GM18867 (cell line): ENCODE measurements around the gene CALM1.

Source experiments
- ATAC-seq: cut with Tn5 transposase; IDR thresholded peaks from one replicate; pipeline ENCODE4 v1.9.1; 2021; ENCODE audit warnings: mild to moderate bottlenecking, moderate library complexity; ENCODE audit not compliant: unreplicated experiment

The CALM1 gene

GRCh38 chr14:90440592-90440991 is 43.8 kb downstream of the CALM1 start:
- no peak for ATAC-seq

- no peak for ATAC-seq
Measured at GRCh38 chr14:90442388-90442787, 45.6 kb downstream of the CALM1 start.

- no peak for ATAC-seq
Measured at GRCh38 chr14:90443161-90444076, 46.6 kb downstream of the CALM1 start.

GRCh38 chr14:90444077-90444696 is 47.4 kb downstream of the CALM1 start:
- no peak for ATAC-seq

- ATAC-seq, result no peak
Measured at GRCh38 chr14:90445011-90445410, 48.2 kb downstream of the CALM1 start.

- no peak for ATAC-seq
Measured at GRCh38 chr14:90446405-90446804, 49.6 kb downstream of the CALM1 start.

GRCh38 chr14:90447720-90448497 is 51.1 kb downstream of the CALM1 start:
- no peak for ATAC-seq

GRCh38 chr14:90449411-90449810 is 52.6 kb downstream of the CALM1 start:
- ATAC-seq, result no peak

- no peak for ATAC-seq
Measured at GRCh38 chr14:90450151-90450550, 53.3 kb downstream of the CALM1 start.

- ATAC-seq, result no peak
Measured at GRCh38 chr14:90450667-90451066, 53.8 kb downstream of the CALM1 start.

- ATAC-seq, result no peak
Measured at GRCh38 chr14:90451443-90451842, 54.6 kb downstream of the CALM1 start.

GRCh38 chr14:90451961-90452360 is 55.1 kb downstream of the CALM1 start:
- ATAC-seq, result no peak

- no peak for ATAC-seq
Measured at GRCh38 chr14:90452366-90452765, 55.5 kb downstream of the CALM1 start.

GRCh38 chr14:90453401-90453951 is 56.6 kb downstream of the CALM1 start:
- no peak for ATAC-seq

- ATAC-seq, result no peak
Measured at GRCh38 chr14:90454041-90455000, 57.5 kb downstream of the CALM1 start.

GRCh38 chr14:90455100-90455571 is 58.3 kb downstream of the CALM1 start:
- no peak for ATAC-seq

- ATAC-seq, result no peak
Measured at GRCh38 chr14:90456551-90456950, 59.7 kb downstream of the CALM1 start.

GRCh38 chr14:90457186-90457585 is 60.4 kb downstream of the CALM1 start:
- ATAC-seq, result no peak
